Heart left ventricle (tissue), 13 donors: ENCODE data around the gene OGDH.

Experiments used
- CTCF ChIP-seq, 12 donors: fragments of 200-600 bp; sonication (generic) in 4 of 12; IDR thresholded peaks; one replicate each; pipeline versions ENCODE4 v1.5.0 to v1.8.0; 2018 to 2022; ENCODE audit warnings: antibody characterized with exemption in 12 of 12, mild to moderate bottlenecking in 5 of 12
- POLR2A ChIP-seq, 2 donors: fragments of 450-650 bp; IDR thresholded peaks; one replicate each; pipeline ENCODE4 v1.6.1; 2017; ENCODE audit warnings: antibody characterized with exemption in 2 of 2, mild to moderate bottlenecking in 2 of 2, moderate library complexity in 2 of 2
- donor health status: ischemic (EF 13 %, LVEDD 7.1; RV severe dilation, severe dysfunction).
- donor health status: DM: no; HTN: yes; CAD: no.
- donor health status: DM: no; HTN: no; CAD: no.
- donor health status: ischemic (EF 25% LVEDD 6.9; RV normal size, moderate dysfunction).
- donor health status: ischemic (EF 25% LVEDD 5.7; RV mildly dilated, moderate dysfunction).
- donor health status: ischemic (EF 35%, LVEDD 5.7; RV mildly dilated, moderate dysfunction).
- donor health status: nonischemic (EF 11% LVEDD 7.7; RV severe dilation, severe dysfunction).
- donor health status: DM: yes; HTN: yes; CAD: no.
- donor health status: PGD.
- donor health status: ischemic (EF 29% LVEDD 5.4; RV normal size, mild dysfunction).
- donor health status: nonischemic (EF 23%, LVEDD 6.1; RV moderate dilation, normal function).

- TF ChIP-seq CTCF (IDR thresholded peaks at IDR 0.05) (no peak), POLR2A (IDR thresholded peaks at IDR 0.05) (no peak)
Measured at GRCh38 chr7:44568771-44569560, 37.5 kb upstream of the OGDH start.
